SK-N-SH (cell line): ENCODE data around the gene IL36G.

Experiments
- EZH2phosphoT487 ChIP-seq: fragments of 200-600 bp; sonication (generic); IDR thresholded peaks from 2 replicates; pipeline ENCODE4 v1.6.1; 2017; ENCODE audit warnings: low read depth, mixed run types, mild to moderate bottlenecking, antibody characterized with exemption, moderate library complexity, borderline replicate concordance
- MEF2A ChIP-seq: IDR thresholded peaks from 2 replicates; pipeline ENCODE4 v1.4.0; 2012; ENCODE audit warnings: low read depth, borderline replicate concordance
- POLR2AphosphoS5 ChIP-seq: IDR thresholded peaks from 2 replicates; pipeline ENCODE4 v1.6.1; 2012; ENCODE audit warnings: low read depth, low read length
- YY1 ChIP-seq: IDR thresholded peaks from 2 replicates; pipeline ENCODE4 v1.4.0; 2012; ENCODE audit warnings: low read depth, mild to moderate bottlenecking
- TF ChIP-seq, protein P1 (sequence below): fragments of 200-600 bp; sonication (generic); IDR thresholded peaks from 2 replicates; pipeline ENCODE4 v1.6.1; 2017; ENCODE audit warnings: antibody characterized with exemption, mild to moderate bottlenecking, moderate library complexity

DNA sequence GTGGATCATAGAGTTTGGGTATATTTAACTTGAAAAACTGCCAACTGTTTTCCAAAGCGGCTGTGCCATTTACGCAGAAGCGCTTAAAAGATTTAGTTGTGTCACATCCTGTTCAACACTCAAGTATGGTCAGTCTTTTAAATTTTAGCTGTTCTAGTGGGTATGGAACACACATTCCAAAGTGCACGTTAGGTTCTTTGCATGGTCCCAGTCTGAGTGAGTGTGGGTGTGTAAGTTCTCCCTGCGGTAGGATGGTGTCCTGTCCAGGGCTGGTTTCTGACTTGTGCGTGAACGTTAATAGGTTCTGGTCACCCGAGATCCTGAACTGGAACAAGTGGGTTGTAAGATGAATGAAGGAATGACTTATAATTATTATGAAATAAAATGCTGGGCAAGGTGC, 28.4 kb upstream of the IL36G start:
- TF ChIP-seq POLR2AphosphoS5 (no peak), EZH2phosphoT487 (no peak), MEF2A (no peak), YY1 (no peak)
- TF ChIP-seq, protein P1, sequence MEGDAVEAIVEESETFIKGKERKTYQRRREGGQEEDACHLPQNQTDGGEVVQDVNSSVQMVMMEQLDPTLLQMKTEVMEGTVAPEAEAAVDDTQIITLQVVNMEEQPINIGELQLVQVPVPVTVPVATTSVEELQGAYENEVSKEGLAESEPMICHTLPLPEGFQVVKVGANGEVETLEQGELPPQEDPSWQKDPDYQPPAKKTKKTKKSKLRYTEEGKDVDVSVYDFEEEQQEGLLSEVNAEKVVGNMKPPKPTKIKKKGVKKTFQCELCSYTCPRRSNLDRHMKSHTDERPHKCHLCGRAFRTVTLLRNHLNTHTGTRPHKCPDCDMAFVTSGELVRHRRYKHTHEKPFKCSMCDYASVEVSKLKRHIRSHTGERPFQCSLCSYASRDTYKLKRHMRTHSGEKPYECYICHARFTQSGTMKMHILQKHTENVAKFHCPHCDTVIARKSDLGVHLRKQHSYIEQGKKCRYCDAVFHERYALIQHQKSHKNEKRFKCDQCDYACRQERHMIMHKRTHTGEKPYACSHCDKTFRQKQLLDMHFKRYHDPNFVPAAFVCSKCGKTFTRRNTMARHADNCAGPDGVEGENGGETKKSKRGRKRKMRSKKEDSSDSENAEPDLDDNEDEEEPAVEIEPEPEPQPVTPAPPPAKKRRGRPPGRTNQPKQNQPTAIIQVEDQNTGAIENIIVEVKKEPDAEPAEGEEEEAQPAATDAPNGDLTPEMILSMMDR = no peak
